ENCODE measurements around the gene FRAS1. TPM values are rescaled to one million over a fixed set of nuclear protein-coding genes. Genes with fewer than 3 reads are reported as not detected.

Gene FRAS1
- total RNA-seq, 2 experiments from 2014 or later: not detected

- Histone ChIP-seq H3K4me3 (ENCODE audit: low read length) (no peak overlapping the region), H3K4me1 (ENCODE audit: insufficient read depth, low read length) (no peaks in the 10 kb centered on the region), H3K27me3 (ENCODE audit: control insufficient read depth in 1 of 2, insufficient read depth in 2 of 2, low read length in 2 of 2) (no peaks in the 10 kb centered on the region), H3K27ac (ENCODE audit: low read depth in 1 of 2, low read length in 2 of 2) (no peak overlapping the region), H3K36me3 (ENCODE audit: insufficient read depth, low read length) (no peaks in the 10 kb centered on the region), H3K9me3 (ENCODE audit: control insufficient read depth in 1 of 2, insufficient read depth in 1 of 2, low read length in 2 of 2) (no peaks in the 10 kb centered on the region)
- no peak overlapping the region for H3K27ac Mint-ChIP-seq
- ChIA-PET POLR2A (no interaction called here), CTCF (no interaction called here)
- no peaks in the 10 kb centered on the region for H3K36me3 Mint-ChIP-seq (ENCODE audit: low read depth)
- peaks cover 6% of the 10 kb centered on the region for H3K9me3 Mint-ChIP-seq
- DNase-seq (no peak), ATAC-seq (ENCODE audit: poor library complexity) (no peak)
- no peak overlapping the region for H3K4me3 Mint-ChIP-seq
- no peak for TF ChIP-seq CTCF (IDR thresholded peaks at IDR 0.05)
- intact Hi-C loops (cut with DNase I, micrococcal nuclease): no loop called here
- peaks cover 16% of the 10 kb centered on the region for H3K27me3 Mint-ChIP-seq
- no peaks in the 10 kb centered on the region for H3K4me1 Mint-ChIP-seq (ENCODE audit: low read depth)
Observed at GRCh38 chr4:78095081-78095480, 38.0 kb downstream of the FRAS1 start.

- no peak overlapping the region for H3K4me3 ChIP-seq (ENCODE audit: low read length)
- H3K27ac ChIP-seq (ENCODE audit: low read depth in 1 of 2, low read length in 2 of 2): no peak overlapping the region
- ATAC-seq (ENCODE audit: poor library complexity) (no peak), DNase-seq (no peak)
- Mint-ChIP-seq H3K27ac (no peak overlapping the region), H3K27me3 (peaks cover 14% of the 10 kb centered on the region), H3K4me3 (no peak overlapping the region), H3K36me3 (ENCODE audit: low read depth) (no peaks in the 10 kb centered on the region), H3K9me3 (peaks cover 6% of the 10 kb centered on the region), H3K4me1 (ENCODE audit: low read depth) (no peaks in the 10 kb centered on the region)
- no peaks in the 10 kb centered on the region for H3K4me1 ChIP-seq (ENCODE audit: insufficient read depth, low read length)
- no peak for TF ChIP-seq CTCF (IDR thresholded peaks at IDR 0.05)
- no peaks in the 10 kb centered on the region for H3K27me3 ChIP-seq (ENCODE audit: control insufficient read depth in 1 of 2, insufficient read depth in 2 of 2, low read length in 2 of 2)
- H3K9me3 ChIP-seq (ENCODE audit: control insufficient read depth in 1 of 2, insufficient read depth in 1 of 2, low read length in 2 of 2): no peaks in the 10 kb centered on the region
- ChIA-PET POLR2A (no interaction called here), CTCF (no interaction called here)
- intact Hi-C loops (cut with DNase I, micrococcal nuclease): no loop called here
- no peaks in the 10 kb centered on the region for H3K36me3 ChIP-seq (ENCODE audit: insufficient read depth, low read length)
Observed at GRCh38 chr4:78099058-78099457, 41.9 kb downstream of the FRAS1 start.

DNA sequence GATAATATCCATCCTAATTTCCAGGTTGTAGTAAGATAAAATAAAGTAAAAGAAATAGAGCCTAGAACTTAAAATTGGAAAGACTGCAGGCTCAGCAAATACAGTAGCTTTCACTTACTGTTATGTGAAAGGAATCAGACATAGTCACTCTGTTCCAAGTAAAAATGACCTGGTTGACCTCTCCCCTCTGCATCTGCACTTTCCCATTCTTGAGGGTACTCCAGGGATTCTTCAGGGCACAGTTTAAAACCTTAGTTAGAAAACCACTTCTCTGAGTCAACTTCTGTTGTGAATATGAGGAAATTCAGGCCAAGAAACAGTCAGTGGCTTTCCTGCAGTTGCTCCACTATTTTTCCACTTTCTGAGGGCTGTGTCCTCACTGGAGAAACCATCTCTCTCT lies 42.9 kb downstream of the FRAS1 start:
- ChIA-PET POLR2A (no interaction called here), CTCF (no interaction called here)
- Histone ChIP-seq H3K27me3 (ENCODE audit: control insufficient read depth in 1 of 2, insufficient read depth in 2 of 2, low read length in 2 of 2) (no peaks in the 10 kb centered on the region), H3K4me1 (ENCODE audit: insufficient read depth, low read length) (no peaks in the 10 kb centered on the region), H3K27ac (ENCODE audit: low read depth in 1 of 2, low read length in 2 of 2) (no peak overlapping the region), H3K36me3 (ENCODE audit: insufficient read depth, low read length) (no peaks in the 10 kb centered on the region), H3K9me3 (ENCODE audit: control insufficient read depth in 1 of 2, insufficient read depth in 1 of 2, low read length in 2 of 2) (no peaks in the 10 kb centered on the region), H3K4me3 (ENCODE audit: low read length) (no peak overlapping the region)
- intact Hi-C loops (cut with DNase I, micrococcal nuclease): no loop called here
- no peak overlapping the region for H3K27ac Mint-ChIP-seq
- ATAC-seq (ENCODE audit: poor library complexity) (no peak), DNase-seq (no peak)
- H3K27me3 Mint-ChIP-seq: peaks cover 14% of the 10 kb centered on the region
- no peak for TF ChIP-seq CTCF (IDR thresholded peaks at IDR 0.05)
- no peaks in the 10 kb centered on the region for H3K36me3 Mint-ChIP-seq (ENCODE audit: low read depth)
- no peak overlapping the region for H3K4me3 Mint-ChIP-seq
- H3K4me1 Mint-ChIP-seq (ENCODE audit: low read depth): no peaks in the 10 kb centered on the region
- peaks cover 7% of the 10 kb centered on the region for H3K9me3 Mint-ChIP-seq

All from CD4-positive, alpha-beta T cell (primary cell).